CD14-positive monocyte (primary cell): ENCODE data around the gene TRIM15. TPM values are rescaled to one million over a fixed set of nuclear protein-coding genes. Genes with fewer than 3 reads are reported as not detected.

Source experiments
- DNase-seq, 3 donors: peaks; one replicate each; pipeline ENCODE4 v3.0.0-alpha.2; 2011 to 2022
- H2AFZ ChIP-seq: 2 replicates; pipeline ENCODE4 v1.6.0; 2012; ENCODE audit warnings: mild to moderate bottlenecking, low read depth, low read length, inconsistent platforms; ENCODE audit not compliant: insufficient read depth, poor library complexity, severe bottlenecking
- H3K27ac ChIP-seq, 2 donors: 1 replicate in 1 of 2; 2 replicates in 1 of 2; pipeline ENCODE4 v1.5.1; 2012 to 2013; ENCODE audit warnings: low read length in 2 of 2, control low read depth in 1 of 2, inconsistent platforms in 1 of 2, low read depth in 1 of 2, mild to moderate bottlenecking in 1 of 2
- H3K27me3 ChIP-seq, 2 donors: one replicate each; pipeline versions ENCODE4 v1.6.0 to v1.6.1; 2011 to 2013; ENCODE audit warnings: low read length in 2 of 2; ENCODE audit not compliant: control insufficient read depth in 2 of 2, insufficient read depth in 2 of 2
- H3K36me3 ChIP-seq, 2 donors: replicated peaks in 1 of 2; 1 replicate in 1 of 2; 2 replicates in 1 of 2; pipeline versions ENCODE4 v1.5.1 to v1.6.1; 2012 to 2013; ENCODE audit warnings: low read length in 2 of 2, control low read depth in 1 of 2, inconsistent platforms in 1 of 2, mild to moderate bottlenecking in 1 of 2; ENCODE audit not compliant: insufficient read depth in 2 of 2, control insufficient read depth in 1 of 2
- H3K4me1 ChIP-seq, 2 donors: 1 replicate in 1 of 2; 2 replicates in 1 of 2; pipeline versions ENCODE4 v1.5.1 to v1.6.1; 2012 to 2013; ENCODE audit warnings: low read length in 2 of 2, control low read depth in 1 of 2, inconsistent platforms in 1 of 2, mild to moderate bottlenecking in 1 of 2, moderate library complexity in 1 of 2; ENCODE audit not compliant: insufficient read depth in 2 of 2, control insufficient read depth in 1 of 2
- H3K4me2 ChIP-seq: replicated peaks from 2 replicates; pipeline ENCODE3; 2012; ENCODE audit warnings: low read length, moderate library complexity, mild to moderate bottlenecking; ENCODE audit not compliant: poor library complexity, severe bottlenecking; ENCODE audit errors: extremely low read depth
- H3K4me3 ChIP-seq, 3 experiments: fragments of 200-600 bp in 1 of 3; sonication (generic) in 1 of 3; replicated peaks in 1 of 3; 1 replicate in 2 of 3; 2 replicates in 1 of 3; pipeline ENCODE4 v1.5.1; 2011 to 2013; ENCODE audit warnings: low read length in 3 of 3, mild to moderate bottlenecking in 3 of 3, control low read depth in 2 of 3, low read depth in 2 of 3, inconsistent platforms in 1 of 3, moderate library complexity in 1 of 3
- H3K79me2 ChIP-seq: 2 replicates; pipeline ENCODE4 v1.6.0; 2012; ENCODE audit warnings: mild to moderate bottlenecking, control low read depth, inconsistent platforms, low read length, moderate library complexity; ENCODE audit not compliant: insufficient read depth
- H3K9ac ChIP-seq: 2 replicates; pipeline ENCODE4 v1.6.0; 2017; ENCODE audit warnings: low read length, mild to moderate bottlenecking; ENCODE audit not compliant: insufficient read depth, poor library complexity, severe bottlenecking
- H3K9me3 ChIP-seq, 2 donors: replicated peaks in 1 of 2; 1 replicate in 1 of 2; 2 replicates in 1 of 2; pipeline versions ENCODE4 v1.5.1 to v1.6.1; 2012 to 2013; ENCODE audit warnings: low read length in 2 of 2, control low read depth in 1 of 2; ENCODE audit not compliant: control insufficient read depth in 1 of 2, insufficient read depth in 1 of 2
- H4K20me1 ChIP-seq: 2 replicates; pipeline ENCODE4 v1.6.0; 2012; ENCODE audit warnings: mild to moderate bottlenecking, low read length, control low read depth, moderate library complexity; ENCODE audit not compliant: insufficient read depth
- H3K27ac Mint-ChIP-seq, 7 donors: one replicate each; pipeline ENCODE4 v1.8.0; 2020; ENCODE audit warnings: mild to moderate bottlenecking in 7 of 7, mixed read lengths in 7 of 7, moderate library complexity in 6 of 7, inconsistent platforms in 2 of 7
- H3K27me3 Mint-ChIP-seq, 3 donors: one replicate each; pipeline ENCODE4 v1.8.0; 2021 to 2022; ENCODE audit warnings: low read depth in 3 of 3, mild to moderate bottlenecking in 3 of 3, mixed read lengths in 3 of 3, moderate library complexity in 3 of 3, inconsistent platforms in 1 of 3
- H3K36me3 Mint-ChIP-seq, 2 donors: one replicate each; pipeline ENCODE4 v1.8.0; 2020; ENCODE audit warnings: mixed read lengths in 2 of 2, inconsistent platforms in 1 of 2, mild to moderate bottlenecking in 1 of 2
- H3K4me1 Mint-ChIP-seq: one replicate; pipeline ENCODE4 v1.8.0; 2020; ENCODE audit warnings: mild to moderate bottlenecking, mixed read lengths
- H3K4me3 Mint-ChIP-seq, 2 donors: one replicate each; pipeline ENCODE4 v1.8.0; 2020; ENCODE audit warnings: mild to moderate bottlenecking in 2 of 2, mixed read lengths in 2 of 2, moderate library complexity in 1 of 2
- H3K9me3 Mint-ChIP-seq, 7 donors: one replicate each; pipeline ENCODE4 v1.8.0; 2020 to 2022; ENCODE audit warnings: mixed read lengths in 7 of 7, mild to moderate bottlenecking in 6 of 7, moderate library complexity in 6 of 7, inconsistent platforms in 2 of 7
- CTCF ChIP-seq: fragments of 200-600 bp; IDR thresholded peaks from one replicate; pipeline ENCODE4 v1.8.0; 2022; ENCODE audit warnings: antibody characterized with exemption, mild to moderate bottlenecking
- WGBS: methylation state at CpG from one replicate; pipeline ENCODE4 v1.1.5; 2013; ENCODE audit warnings: missing lambda C conversion rate; ENCODE audit not compliant: insufficient coverage; 5-methylcytosine and 5-hydroxymethylcytosine counted together
- intact Hi-C, 2 donors: fragments of 100-400 bp; cut with micrococcal nuclease; formaldehyde crosslinking; loops; one replicate each; pipeline versions ENCODE4 v1.15.0 to v1.15.1; 2023
- polyA plus RNA-seq, 3 donors: library from polyadenylated mRNA; depleted of rRNA in 1 of 3; unstranded in 2 of 3; stranded (reverse) in 1 of 3; fragments of 300-500 nt in 2 of 3; fragments of >200 nt in 1 of 3; fragmentation: Illumina TruSeq in 2 of 3; gene quantifications; 1 replicate in 2 of 3; 2 replicates in 1 of 3; pipeline ENCODE4 v1.2.3, GENCODE V29; 2012 to 2021

Gene TRIM15
- polyA plus RNA-seq, 3 donors: not detected

GRCh38 chr6:30121446-30122366 lies 41.6 kb upstream of the TRIM15 start:
- DNase-seq: no peak
- H3K9me3 Mint-ChIP-seq: no peaks in the 10 kb centered on the region
- H3K4me3 ChIP-seq: no peak overlapping the region
- peaks cover 5% of the 10 kb centered on the region for H3K4me1 Mint-ChIP-seq
- no peak for TF ChIP-seq CTCF
- no peaks in the 10 kb centered on the region for H3K36me3 Mint-ChIP-seq
- no peaks in the 10 kb centered on the region for H3K4me1 ChIP-seq
- 97% methylated on average over 8 of the region's 10 CpGs for WGBS
- H3K4me3 Mint-ChIP-seq: no peak overlapping the region
- intact Hi-C loops: no loop called here
- H3K27me3 ChIP-seq: peaks cover 7 to 19% of the 10 kb centered on the region in 2 donors
- H3K79me2 ChIP-seq: no peaks in the 10 kb centered on the region
- H2AFZ ChIP-seq: no peak overlapping the region
- peaks cover 14 to 32% (median 23%) of the 10 kb centered on the region in 3 donors for H3K27me3 Mint-ChIP-seq
- H3K9ac ChIP-seq: no peak overlapping the region
- no peak overlapping the region for H3K27ac ChIP-seq
- no peaks in the 10 kb centered on the region for H4K20me1 ChIP-seq
- H3K9me3 ChIP-seq: no peaks in the 10 kb centered on the region
- H3K36me3 ChIP-seq: no peaks in the 10 kb centered on the region
- H3K27ac Mint-ChIP-seq: no peak overlapping the region
- no peak overlapping the region for H3K4me2 ChIP-seq

- no peaks in the 10 kb centered on the region for H4K20me1 ChIP-seq
- peaks cover 0 to 5% (median 0%) of the 10 kb centered on the region in 7 donors for H3K9me3 Mint-ChIP-seq
- H3K9ac ChIP-seq: no peak overlapping the region
- no peaks in the 10 kb centered on the region for H3K79me2 ChIP-seq
- no peak overlapping the region for H3K4me3 ChIP-seq
- H3K27ac Mint-ChIP-seq: no peak overlapping the region
- H3K4me3 Mint-ChIP-seq: peak overlapping the region in 1 of 2 donors; percentile 42
- H3K4me2 ChIP-seq: no peak overlapping the region
- H3K27me3 ChIP-seq: peaks cover 5 to 28% of the 10 kb centered on the region in 2 donors
- peaks cover 22 to 39% (median 32%) of the 10 kb centered on the region in 3 donors for H3K27me3 Mint-ChIP-seq
- no peak overlapping the region for H2AFZ ChIP-seq
- no peak overlapping the region for H3K27ac ChIP-seq
- intact Hi-C loops: no loop called here
- H3K4me1 Mint-ChIP-seq: peaks cover 5% of the 10 kb centered on the region
- no peaks in the 10 kb centered on the region for H3K36me3 ChIP-seq
- H3K9me3 ChIP-seq: peaks cover 0 to 3% of the 10 kb centered on the region in 2 donors
- no peaks in the 10 kb centered on the region for H3K36me3 Mint-ChIP-seq
- H3K4me1 ChIP-seq: no peaks in the 10 kb centered on the region
- WGBS: no CpG with 5 or more reads among the region's 2 CpGs
- DNase-seq: no peak
- no peak for TF ChIP-seq CTCF
Observed at GRCh38 chr6:30122515-30122914, 40.8 kb upstream of the TRIM15 start.
